A549 treated with dexamethasone at 1 μM for 4 hours (cell line): ENCODE measurements around the gene HES2. TPM values are rescaled to one million over a fixed set of nuclear protein-coding genes. Genes with fewer than 3 reads are reported as not detected.

Experiments
- total RNA-seq: library from RNA; stranded (reverse); fragments of 200-300 nt; extraction: Qiagen RNA extraction; gene quantifications from 5 replicates; pipeline ENCODE4 v1.2.3, GENCODE V29; 2022

HES2 gene, protein sequence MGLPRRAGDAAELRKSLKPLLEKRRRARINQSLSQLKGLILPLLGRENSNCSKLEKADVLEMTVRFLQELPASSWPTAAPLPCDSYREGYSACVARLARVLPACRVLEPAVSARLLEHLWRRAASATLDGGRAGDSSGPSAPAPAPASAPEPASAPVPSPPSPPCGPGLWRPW
- total RNA-seq: 3.2 to 5.9 TPM (median 5.1 TPM) in 5 replicates

DNA sequence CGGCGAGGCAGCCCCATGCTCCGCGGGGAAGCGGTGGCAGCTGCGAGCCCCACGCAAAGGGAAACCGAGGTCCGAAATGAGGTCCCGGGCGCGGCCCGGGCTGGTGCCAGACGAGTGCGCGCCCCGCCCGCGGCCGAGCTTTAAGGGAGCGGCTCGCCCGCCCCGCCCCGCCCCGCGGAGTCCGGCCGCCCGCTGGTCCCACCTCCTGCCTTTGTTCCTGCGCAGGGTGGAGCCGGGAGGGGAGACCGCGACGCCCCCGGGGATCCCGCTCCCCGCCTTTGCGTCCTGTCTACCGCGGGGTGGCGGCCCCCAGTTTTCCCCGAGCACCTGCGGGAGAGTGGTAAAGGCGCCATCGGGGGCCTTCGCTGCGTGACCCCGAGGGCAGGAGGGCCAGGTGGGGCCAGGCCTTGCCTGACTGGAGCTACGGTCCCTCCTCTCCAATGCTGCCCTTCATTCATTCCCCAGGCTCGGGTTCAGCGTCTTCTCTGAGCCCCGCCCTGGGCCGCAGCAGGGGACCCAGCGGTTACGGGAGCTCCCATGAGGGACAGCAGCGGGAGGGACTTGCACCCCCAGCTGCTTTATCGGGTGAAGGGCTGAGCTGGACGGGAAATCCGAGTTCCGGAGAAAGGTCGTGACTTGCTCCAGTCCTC is at the start of gene HES2:
Gene HES2 (minus strand): TSS at position 116 of the 650 bp plus-strand sequence. CDS start 99 bp downstream, at position 17.

DNA sequence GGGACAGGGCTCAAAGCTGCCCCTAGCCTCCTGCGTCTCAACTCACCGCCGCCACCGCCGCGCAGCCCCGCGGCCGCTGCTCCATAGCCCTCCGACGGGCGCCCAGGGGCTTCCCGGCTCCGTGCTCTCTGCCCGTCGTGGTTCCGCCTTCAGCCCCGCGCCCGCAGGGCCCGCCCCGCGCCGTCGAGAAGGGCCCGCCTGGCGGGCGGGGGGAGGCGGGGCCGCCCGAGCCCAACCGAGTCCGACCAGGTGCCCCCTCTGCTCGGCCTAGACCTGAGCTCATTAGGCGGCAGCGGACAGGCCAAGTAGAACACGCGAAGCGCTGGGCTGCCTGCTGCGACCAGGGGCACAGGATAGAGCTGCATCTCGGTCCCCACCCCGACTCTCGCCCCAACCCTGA is 46.3 kb upstream of the HES2 start, which contains the start of gene TNFRSF25:
Gene TNFRSF25 (minus strand): TSS at position 151 of the 400 bp plus-strand sequence. CDS start 66 bp downstream, at position 85.

DNA sequence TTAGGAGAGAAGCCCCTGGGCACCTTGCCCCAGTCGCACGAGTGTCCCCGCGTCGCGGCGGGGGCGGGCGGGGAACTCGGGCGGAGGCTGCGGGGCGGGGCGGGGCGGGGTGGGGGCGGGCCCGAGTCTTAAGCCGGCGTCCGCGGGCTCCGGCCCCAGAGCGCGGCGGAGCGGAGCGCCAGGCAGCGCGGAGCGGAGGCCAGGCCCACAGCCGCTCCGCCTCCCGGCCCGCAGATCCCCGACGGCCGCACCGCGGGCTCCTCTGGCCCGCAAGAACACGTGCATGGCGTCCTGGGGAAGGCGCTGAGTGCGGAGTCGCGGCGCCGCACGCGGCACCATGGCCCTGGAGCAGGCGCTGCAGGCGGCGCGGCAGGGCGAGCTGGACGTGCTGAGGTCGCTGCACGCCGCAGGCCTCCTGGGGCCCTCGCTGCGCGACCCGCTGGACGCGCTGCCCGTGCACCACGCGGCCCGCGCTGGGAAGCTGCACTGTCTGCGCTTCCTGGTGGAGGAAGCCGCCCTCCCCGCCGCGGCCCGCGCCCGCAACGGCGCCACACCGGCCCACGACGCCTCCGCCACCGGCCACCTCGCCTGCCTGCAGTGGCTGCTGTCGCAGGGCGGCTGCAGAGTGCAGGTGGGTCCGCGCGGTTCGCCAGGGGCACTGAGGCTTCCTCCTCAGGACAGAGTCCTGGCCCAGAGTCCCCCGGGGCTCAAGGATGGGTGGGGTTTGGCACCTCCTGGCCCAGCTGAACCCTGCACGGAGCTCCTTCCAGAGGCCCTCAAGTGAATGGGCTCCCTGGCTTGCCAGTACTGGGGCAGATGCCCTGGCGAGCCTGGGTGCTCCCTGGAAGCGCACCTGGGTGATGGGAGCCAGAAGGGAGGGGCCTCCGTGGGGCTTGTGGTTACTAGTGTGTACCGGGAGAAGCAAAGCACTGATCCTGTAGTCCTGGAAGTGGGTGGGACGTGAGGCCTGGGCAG is 5.2 kb upstream of the HES2 start, which contains the start of gene ESPN:
Gene ESPN (plus strand): TSS at position 158 of the 975 bp plus-strand sequence. CDS start 180 bp downstream, at position 338.

DNA sequence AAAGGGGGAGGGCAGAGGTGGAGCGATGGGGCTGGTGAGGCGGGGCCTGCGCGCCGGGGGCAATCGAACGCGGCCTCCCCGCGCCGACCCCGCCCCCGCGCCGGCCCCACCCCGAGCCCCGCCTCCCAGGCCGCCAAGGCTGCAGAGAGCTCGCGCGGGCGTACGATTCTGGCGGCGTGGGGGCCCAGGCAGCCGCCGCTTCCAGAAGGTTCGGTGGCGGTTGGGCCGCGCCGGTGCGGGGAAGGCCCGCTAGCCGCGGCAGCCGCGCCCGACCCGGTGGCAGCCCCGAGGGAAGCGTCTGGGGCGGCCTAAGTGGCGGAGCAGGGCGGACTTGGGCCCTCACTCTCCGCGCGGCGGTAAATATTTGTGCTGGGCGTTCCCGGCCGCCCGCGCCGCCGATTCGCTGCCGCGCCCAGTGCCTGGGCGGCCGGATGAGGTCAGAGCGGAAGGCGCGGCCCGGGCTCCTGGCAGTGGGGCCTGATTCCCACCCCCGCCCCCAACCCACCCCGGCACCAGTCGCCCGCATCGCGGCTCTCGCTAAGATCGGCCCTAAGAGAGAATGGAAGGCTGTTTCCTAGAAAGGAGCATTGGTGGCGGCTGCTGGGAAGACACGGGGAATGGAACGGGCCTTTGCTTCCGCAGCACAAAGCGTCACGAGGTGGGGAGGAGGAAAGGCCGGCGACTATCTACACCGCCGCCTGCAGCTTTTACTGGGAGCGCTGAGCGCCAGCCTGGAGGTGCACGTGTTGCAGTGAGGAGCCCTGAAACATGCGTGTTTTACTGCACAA is 26.1 kb downstream of the HES2 start, which contains the start of gene ACOT7:
Gene ACOT7 (minus strand): TSS at position 368 of the 788 bp plus-strand sequence. CDS start 368 bp downstream, outside the sequence.

Other genes starting within 250 kb of the HES2 start
- 1.5 to 2.9 TPM (median 2.6 TPM) in 5 replicates for gene CHD5, start 239.6 kb downstream of the HES2 start, total RNA-seq
- gene RPL22, start 220.3 kb downstream of the HES2 start, total RNA-seq: 375 to 474 TPM (median 408 TPM) in 5 replicates
- 7.8 to 15.3 TPM (median 10.9 TPM) in 5 replicates for gene RNF207, start 213.8 kb downstream of the HES2 start, total RNA-seq
- gene ICMT, start 184.0 kb downstream of the HES2 start, total RNA-seq: 46.8 to 62.1 TPM (median 60.7 TPM) in 5 replicates
- not detected in 5 replicates for gene HES3, start 175.7 kb downstream of the HES2 start, total RNA-seq
- gene GPR153, start 158.8 kb downstream of the HES2 start, total RNA-seq: 4.0 to 6.7 TPM (median 6.0 TPM) in 5 replicates
- 73.4 to 116 TPM (median 104 TPM) in 5 replicates for gene ACOT7, start 26.2 kb downstream of the HES2 start, total RNA-seq
- gene ESPN, start 4.9 kb upstream of the HES2 start, total RNA-seq: 0.34 to 1.2 TPM (median 0.77 TPM) in 5 replicates
- 1.6 to 4.5 TPM (median 3.2 TPM) in 5 replicates for gene TNFRSF25, start 46.3 kb upstream of the HES2 start, total RNA-seq
- gene PLEKHG5, start 71.7 kb upstream of the HES2 start, total RNA-seq: 2.2 to 4.7 TPM (median 3.6 TPM) in 5 replicates
- gene NOL9, start 134.6 kb upstream of the HES2 start, total RNA-seq: 3.7 to 5.9 TPM (median 5.6 TPM) in 5 replicates
- not detected in 5 replicates for gene TAS1R1, start 135.4 kb upstream of the HES2 start, total RNA-seq
- 11.4 to 17.4 TPM (median 15.6 TPM) in 5 replicates for gene ZBTB48, start 160.1 kb upstream of the HES2 start, total RNA-seq
- gene KLHL21, start 182.9 kb upstream of the HES2 start, total RNA-seq: 13.4 to 19.4 TPM (median 18.0 TPM) in 5 replicates
- 7.1 to 9.3 TPM (median 8.7 TPM) in 5 replicates for gene PHF13, start 193.8 kb upstream of the HES2 start, total RNA-seq
- 12.8 to 16.8 TPM (median 16.0 TPM) in 5 replicates for gene THAP3, start 204.9 kb upstream of the HES2 start, total RNA-seq